GM21515 (cell line): ENCODE measurements around the gene MAGEL2.

Experiments
- ATAC-seq: cut with Tn5 transposase; IDR thresholded peaks from one replicate; pipeline ENCODE4 v1.9.1; 2021; ENCODE audit not compliant: unreplicated experiment

MAGEL2 gene

DNA sequence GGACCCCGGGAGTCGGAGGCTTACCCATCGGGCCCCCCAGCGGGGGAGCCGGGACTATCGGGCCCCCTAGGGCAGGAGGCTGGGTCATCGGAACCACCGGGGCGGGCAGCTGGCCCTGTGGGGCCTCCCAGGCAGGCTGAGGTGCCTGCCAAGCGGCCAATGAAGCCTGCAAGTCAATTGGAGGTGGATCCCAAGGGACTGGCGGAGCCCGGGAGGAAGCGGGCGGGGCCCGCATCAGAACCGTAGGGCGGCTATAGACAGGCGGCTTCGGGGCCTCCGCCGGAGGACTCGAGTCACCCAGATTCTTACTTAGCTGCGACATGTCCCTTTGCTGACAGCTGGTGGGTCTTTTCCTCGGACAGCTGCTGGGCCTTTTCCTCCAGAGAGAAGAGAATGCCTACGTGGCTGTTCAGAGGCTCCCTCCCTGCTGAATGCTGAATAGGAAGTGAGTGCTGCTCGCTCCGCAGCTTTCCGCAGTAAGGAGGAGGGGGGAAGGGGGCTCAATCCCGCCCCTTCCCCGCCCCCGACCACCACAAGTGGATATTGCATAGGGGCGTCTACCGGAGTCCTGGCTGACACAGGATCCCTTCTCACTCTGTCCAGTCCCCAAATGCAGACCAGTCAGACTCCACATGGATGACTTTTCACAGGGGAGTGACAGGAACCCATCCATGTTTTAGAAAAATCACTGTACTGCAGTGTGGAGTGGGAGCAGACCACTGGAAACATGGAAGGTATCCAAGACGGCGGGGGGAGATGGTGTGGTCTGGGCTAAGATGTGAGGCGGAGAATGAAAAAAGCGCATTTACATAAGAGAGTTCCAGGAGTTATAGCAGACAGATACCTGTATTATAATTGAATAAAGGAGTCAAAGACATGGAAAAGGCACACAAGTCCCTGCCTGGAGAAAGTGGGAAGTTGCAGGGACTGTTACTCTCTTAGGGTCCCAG, at the start of gene MAGEL2:
Gene MAGEL2 (minus strand): TSS at position 447 of the 950 bp plus-strand sequence. CDS start 125 bp downstream, at position 322.
- ATAC-seq, result no peak

DNA sequence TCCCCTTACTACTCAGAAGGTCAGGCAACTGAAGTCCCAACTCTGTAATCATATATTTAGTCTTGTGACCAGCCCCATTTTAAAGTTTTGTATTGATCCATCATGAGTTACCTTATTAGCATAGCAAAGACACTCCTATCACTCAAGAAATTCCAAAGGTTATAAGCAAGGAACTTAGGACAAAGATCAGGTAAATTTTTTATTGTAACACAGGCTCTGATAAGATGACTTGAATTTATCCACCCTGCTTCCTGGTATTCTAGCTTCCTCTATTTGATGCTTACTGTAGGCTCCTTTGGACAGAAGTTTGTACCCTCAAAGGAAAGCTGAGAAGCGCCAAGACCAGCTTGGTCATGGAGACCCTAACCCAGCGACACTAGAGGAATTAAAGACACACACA, 47.6 kb upstream of the MAGEL2 start:
- no peak for ATAC-seq

DNA sequence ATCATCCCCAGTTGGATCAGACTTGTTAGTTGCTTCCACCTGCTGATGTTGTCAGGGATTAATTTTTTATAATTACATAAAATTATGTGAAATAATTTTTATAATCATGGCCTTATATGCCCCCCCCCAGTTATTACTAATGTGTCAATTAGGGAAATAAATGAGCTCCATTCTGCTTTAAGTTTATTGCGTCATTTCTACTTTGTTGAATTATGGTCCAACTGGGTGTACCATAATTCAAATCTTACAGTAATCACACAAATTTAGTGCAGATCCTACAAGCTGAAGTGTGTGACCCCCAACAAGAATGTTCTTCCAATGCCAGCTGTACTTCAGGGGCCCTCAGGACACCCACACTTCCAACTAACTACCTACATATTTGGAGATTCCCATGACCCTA, 46.9 kb upstream of the MAGEL2 start:
- no peak for ATAC-seq

DNA sequence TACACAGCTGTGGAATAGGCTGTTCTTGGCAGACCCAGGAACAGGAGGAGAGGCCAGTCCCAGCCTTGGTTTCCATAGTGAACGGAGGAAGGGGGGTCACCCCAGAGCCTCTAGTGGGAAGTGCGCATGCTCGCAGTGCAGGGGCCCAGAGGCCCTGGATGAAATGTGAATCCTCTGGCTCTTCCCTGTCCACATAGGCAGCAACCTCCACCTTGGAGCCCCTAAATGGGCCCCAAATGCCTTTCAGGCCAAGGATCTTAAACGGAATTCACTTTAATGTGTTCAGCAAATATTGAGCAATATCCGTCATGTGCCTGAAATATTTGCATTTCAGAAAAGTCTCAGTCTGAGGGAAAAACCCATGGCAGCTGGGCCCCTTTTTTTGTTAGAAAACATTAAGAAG, 42.8 kb upstream of the MAGEL2 start:
- ATAC-seq, result no peak

DNA sequence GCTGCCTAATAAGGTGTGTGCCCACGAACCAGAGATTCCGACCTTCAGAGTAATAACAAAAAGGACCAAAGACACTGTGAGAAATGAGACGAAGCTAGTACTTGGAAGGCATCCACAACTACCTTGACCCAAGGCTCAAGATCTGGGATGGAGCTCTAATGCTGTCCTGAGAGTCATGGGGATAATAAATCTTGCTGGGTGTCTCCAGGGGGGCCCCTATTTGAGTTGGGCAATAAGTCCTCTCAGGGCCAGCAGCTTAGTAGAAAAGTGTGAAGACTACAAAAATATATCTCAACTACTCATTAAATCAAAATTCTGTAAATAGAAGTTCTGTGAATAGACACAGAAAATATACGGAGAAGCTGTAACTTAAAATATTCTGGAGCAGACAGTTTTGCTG, 42.3 kb upstream of the MAGEL2 start:
- ATAC-seq, result no peak

DNA sequence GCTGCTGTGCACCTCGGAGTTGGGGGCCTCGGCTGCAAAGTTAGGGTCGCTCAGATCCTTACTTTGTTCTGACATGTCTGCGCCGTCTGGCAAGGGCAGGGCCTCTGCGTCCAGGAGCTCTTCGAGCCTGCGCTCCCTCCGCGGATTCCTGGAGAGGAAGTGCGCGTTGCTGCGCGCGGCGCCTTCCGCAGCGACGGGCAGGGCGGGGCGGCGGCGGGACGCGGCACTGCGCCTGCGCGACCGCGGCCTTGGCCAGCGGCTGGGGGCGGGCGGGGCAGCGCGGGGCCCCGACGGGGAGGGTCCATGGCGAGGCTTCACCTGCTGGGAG, 39.4 kb upstream of the MAGEL2 start, which contains the start of gene NDN:
Gene NDN (minus strand): TSS at position 163 of the 328 bp plus-strand sequence. CDS start 88 bp downstream, at position 75.
- no peak for ATAC-seq

DNA sequence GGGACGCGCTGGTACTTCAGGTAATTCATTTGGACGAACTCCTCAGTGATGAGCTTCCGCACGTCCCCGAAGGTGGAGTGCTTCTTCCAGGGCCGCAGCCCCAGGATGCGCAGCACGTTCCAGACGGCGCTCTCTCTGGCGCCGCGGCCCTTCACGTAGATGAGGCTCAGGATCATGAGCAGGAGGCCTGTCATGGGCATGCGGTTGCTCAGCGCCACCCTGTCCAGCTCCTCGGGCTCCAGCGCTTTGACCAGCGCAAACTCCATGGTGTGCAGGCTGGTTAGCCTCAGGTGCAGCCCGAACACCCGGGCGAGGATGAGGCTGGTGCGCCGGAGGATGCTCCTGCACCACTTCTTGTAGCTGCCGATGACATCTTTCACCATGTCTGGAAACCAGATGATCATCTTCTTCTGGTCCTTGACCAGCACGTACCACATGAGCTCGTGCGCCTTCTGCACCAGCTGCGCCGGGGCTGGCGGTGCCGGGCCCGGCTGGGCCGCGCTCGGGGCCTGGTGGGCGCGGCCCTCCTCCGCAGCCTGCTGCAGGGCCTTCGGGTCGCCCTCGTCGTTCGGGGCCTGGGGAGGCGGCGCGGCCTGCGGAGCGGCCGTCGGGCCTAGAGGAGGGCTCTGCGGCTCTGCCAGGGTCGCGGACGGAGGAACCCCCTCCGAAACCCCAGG, 38.9 kb upstream of the MAGEL2 start:
- ATAC-seq, result no peak

DNA sequence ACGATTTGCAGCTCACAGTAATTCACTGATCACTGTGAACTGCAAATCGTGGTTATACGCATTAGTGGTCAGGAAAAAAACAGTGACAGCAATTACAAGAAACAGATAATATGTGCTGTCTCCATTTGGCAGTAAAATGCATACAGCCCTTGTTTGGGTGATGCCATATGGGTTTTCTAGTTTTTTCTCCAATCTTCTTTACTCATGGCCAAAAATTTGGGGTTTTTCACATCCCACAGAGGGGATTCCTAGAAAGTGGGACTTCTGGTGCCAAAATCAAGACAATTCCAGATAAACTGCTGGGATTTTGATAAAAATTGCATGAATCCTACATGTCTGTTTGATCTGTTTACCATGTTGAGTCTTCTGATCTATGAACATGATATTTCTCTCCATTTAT, 23.8 kb upstream of the MAGEL2 start:
- ATAC-seq, result no peak

DNA sequence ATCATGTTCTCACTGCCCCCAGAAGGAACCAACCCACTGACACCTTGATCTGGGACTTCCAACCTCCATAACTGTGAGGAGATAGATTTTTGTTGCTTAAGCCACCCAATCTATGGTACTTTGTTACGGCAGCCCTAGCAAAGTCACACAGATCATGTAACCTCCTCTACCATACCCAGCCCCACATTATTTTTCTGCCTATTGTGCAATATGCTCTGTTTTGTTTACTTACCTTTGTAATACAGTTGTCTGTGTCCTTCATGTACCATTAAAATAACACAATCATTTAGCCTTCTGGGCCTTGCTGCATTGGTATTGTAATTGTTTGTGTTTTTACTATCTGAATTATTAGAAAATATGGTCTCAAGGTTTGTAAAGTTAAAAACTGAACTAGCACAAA, 23.3 kb upstream of the MAGEL2 start:
- no peak for ATAC-seq

DNA sequence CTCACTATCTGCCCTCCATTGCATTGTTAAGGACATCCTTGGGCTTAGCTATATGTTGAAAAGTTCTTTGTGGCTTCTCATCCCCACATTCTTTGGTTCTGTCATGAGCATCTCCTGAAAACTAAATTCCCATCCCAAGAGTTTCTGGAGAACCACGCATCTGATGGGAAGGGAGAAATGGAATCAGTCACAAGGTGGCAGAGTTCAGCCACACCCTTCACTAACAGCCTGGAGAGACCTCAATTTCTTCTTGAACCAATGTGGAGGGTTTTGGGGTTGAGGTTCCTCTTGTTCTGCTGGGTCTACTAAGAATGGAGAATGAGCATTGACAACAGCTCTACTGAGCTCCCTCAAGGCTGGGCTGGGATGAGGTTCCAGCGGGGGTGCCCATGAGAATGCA, 15.6 kb upstream of the MAGEL2 start:
- ATAC-seq, result no peak

DNA sequence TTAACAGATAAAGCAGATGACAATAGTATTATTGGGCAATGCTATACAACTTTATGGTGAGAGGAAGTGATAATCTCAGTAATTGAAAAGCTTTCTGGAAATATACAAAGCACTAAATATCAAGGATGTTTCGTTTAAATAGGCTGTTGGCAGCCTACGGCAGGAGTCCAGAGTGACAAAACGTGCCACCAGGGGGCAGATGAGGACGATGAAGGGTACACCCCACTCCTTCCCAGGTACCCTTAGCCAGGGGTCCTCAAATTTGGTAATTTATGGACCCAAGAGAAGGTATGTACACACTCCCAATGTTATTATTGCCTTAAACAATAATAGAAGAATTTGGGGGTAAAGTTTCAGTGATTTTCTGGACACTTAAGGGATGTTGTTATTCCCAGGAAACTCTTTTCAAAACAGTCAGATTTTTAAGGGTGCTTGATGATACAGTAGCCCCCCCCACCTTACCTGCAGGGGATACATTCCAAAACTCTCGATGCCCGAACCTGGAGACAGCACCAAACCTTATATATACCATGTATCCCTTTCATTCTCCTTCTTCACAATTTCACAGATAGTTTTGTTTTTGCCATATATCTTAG, 1.4 kb upstream of the MAGEL2 start:
- ATAC-seq, result no peak

DNA sequence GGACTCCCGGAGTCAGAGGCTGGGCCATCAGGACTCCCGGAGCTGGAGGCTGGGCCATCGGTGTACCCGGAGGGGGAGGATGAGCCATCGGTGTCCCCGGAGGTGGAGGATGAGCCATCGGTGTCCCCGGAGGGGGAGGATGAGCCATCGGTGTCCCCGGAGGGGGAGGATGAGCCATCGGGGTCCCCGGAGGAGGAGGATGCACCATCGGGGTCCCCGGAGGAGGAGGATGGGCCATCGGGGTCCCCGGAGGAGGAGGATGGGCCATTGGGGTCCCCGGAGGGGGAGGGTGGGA, 719 bp downstream of the MAGEL2 start:
- ATAC-seq, result no peak

DNA sequence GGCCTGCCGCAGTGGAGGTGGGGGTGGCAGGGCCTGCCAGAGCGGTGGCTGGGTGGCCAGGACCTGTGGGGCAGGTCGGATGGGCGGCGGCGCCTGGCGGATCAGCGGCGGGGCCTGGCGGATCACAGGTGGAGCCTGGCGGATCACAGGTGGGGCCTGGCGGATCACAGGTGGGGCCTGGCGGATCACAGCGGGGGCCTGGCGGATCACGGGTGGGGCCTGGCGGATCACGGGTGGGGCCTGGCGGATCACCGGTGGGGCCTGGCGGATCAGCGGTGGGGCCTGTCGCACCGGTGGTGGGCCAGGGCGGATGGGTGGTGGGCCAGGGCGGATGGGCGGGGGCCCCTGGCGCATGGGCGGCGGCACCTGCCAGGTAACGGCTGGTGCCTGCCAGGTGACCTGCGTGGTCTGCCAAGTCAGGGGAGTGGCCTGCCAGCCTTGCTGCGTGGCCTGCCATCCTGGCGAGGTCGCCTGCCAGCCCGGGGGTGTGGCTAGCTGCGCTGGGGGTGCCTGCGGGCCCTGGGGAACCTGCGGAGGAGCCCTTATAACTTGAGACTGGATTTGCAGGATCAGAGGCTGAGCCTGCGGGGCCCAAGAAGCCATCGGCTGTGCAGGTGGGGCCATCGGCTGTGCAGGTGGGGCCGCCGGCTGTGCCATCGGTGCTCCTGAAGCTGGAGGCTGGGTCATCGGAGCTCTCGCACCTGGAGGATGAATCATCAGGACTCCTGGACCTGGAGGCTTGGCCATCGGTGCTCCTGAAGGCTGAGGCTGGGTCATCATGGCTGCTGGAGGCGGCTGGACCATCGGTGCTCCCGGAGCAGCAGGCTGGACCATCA, 1.3 kb downstream of the MAGEL2 start:
- ATAC-seq, result no peak

DNA sequence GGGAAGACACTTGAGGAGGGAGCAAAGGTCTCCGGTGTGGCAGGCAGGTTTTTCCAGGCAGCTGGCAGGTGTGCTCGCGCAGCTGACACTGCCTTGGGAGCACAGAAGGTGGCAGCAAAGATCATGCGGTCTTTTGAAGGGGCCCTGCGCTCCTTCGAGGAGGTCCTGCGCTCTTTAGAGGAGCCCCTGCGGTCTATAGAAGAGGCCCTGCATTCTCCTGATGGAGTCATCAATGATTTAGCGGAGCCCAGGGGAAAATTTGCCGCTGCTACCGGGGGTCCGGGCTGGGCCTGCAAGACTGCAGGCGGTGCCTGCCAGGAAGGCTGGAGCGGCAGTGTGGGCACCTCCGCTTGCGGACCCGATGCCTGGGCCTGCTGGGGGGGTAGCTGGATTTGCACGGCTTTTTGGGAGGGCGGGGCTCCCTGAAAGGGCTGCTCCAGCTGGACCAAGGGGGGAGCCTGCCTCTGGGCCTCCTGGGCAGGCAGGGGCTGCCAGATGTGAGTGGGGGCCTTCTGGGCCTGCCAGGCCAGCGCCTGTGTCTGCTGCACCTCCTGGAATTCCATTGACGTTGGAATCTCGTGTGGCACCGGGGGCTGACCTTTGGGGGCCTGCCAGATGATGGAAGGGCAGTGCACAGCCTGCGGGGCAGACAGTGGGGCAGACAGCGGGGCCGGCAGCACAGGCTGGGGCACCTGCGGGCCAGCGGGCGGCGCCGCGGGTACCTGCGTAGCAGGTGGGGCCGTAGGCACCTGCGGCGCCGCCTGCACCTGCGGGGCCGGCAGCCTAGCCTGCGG, 2.1 kb downstream of the MAGEL2 start:
- no peak for ATAC-seq

DNA sequence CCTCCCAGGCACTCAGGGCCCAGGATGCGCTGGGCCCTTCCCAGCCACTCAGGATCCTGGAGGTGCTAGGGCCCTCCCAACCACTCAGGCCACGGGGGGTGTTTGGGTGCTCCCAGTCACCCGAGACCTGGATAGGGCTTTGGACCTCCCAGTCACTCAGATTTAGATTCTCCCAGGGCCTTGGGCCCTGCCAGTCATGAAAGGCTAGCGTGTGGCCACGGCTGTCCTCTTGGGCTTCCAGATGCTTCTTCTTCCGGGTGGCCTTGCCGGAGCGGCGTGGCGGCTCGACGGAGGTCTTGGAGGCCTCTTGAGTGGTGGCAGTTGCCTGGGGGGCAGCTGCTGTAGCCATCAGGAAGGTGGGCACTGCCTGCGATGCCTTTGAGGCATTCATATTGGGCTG, 2.8 kb downstream of the MAGEL2 start:
- no peak for ATAC-seq

DNA sequence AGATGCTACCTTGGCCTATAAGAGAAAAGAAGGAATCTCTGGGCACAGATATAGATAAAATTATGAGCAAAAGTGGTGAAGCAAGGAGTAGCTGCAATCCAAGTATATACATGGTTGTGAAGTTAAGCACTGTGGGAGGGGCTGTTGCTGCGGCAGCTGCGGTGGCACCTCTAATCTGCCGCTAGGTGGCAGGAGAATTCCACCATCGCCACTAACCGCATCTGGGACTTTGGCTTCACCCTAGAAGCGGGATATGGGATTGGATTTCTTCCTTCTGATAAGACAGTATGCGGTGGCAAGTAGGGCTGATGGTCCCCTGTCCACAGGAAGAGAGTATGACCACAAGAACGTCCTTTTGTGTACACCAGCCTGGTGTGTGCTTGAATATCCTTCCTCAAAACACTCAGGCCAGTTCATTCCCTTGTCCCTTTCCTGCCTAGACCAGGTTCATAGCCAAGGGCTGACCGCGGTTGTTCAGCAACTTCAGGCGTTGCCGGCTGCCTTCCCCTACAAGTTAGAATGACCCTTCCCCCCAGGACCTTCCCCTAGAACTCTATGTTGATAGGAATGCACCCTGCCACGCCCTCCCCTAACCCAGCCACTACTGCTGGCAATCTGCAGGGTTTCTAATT, 5.1 kb downstream of the MAGEL2 start:
- no peak for ATAC-seq

DNA sequence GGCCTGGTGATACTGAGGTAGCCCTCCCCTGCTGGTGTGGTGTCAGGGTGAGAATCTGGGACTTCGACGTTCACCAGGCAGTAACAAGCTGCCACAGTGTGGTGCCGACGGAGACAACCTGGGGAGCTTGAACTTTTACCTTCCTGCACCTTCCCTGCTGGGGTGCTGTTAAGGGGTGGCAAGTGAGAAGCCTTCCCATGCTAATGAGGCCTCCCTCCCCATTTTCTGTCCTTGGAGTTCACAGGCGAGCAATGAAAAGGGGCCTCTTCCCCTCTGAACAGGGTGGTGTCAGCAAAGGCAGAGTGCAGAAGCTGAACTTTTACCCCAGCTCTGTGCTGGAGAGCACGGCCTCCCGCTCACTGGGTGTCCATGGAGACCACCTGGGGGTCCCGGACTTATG, 13.5 kb downstream of the MAGEL2 start:
- ATAC-seq, result no peak

DNA sequence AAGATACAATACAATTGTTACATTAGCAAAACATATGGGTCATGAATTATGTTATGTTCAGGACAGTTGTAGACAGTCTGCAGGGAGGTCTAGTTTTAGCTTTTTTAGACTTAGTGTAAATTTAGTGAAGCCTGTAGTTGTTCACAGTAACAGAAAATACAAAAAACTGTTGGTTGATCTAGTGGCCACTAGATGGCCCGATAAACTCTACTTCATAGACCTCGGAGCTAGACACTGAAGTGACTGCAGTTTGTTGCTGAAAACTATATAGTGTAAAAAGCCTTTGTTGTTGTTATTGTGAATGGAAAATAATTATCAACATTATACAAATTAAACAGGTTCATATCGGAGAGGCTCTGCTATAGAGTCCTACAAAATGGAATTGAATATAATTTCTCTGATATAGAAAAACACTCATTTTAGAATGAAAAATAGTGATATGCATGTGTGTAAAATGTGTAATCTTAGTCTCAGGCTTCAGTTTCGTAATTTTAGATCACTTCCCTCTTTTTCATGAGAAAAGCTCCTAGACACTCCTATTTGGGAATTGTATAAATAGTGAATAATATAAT, 18.3 kb downstream of the MAGEL2 start:
- ATAC-seq, result no peak

DNA sequence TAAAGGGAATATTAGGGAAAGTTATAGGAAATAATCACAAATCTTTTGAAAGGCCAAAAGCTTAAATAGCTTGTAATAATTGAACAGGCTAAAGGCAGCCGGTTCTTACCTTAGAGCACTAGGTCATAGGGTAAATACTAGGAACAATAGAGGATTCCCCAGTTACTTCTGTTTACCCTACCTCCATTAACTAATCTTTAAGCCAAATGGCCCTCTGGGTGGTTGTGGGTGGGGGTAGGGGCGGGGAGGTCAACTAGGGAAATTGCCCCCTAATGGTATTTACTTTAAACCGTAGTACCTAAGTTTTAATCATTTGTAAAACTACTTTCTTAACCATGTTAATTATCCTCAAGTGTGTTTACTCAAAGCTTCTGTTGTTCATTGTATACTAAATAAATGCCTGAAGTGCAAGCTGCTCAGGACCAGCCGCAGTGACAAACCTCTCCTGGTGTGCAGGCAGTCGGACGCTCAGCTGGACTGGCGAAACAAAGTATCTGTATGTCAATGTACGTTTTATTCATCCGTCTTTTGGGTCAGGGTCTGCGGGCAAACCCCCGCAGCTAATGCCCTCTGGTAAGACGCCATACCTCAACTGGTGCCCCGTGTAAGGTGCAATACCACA, 18.9 kb downstream of the MAGEL2 start:
- no peak for ATAC-seq
